Measurements from ENCODE around the gene ARRDC5. TPM values are rescaled to one million over a fixed set of nuclear protein-coding genes. Genes with fewer than 3 reads are reported as not detected.
"Not testable (repeated sequence)": the region's sequence is repeated elsewhere in the genome, so short reads cannot be mapped to it uniquely, and the experiment has no call there.

ARRDC5 gene
- total RNA-seq, 2 donors from 2014 or later, result 0.39 TPM; not detected in 1

DNA sequence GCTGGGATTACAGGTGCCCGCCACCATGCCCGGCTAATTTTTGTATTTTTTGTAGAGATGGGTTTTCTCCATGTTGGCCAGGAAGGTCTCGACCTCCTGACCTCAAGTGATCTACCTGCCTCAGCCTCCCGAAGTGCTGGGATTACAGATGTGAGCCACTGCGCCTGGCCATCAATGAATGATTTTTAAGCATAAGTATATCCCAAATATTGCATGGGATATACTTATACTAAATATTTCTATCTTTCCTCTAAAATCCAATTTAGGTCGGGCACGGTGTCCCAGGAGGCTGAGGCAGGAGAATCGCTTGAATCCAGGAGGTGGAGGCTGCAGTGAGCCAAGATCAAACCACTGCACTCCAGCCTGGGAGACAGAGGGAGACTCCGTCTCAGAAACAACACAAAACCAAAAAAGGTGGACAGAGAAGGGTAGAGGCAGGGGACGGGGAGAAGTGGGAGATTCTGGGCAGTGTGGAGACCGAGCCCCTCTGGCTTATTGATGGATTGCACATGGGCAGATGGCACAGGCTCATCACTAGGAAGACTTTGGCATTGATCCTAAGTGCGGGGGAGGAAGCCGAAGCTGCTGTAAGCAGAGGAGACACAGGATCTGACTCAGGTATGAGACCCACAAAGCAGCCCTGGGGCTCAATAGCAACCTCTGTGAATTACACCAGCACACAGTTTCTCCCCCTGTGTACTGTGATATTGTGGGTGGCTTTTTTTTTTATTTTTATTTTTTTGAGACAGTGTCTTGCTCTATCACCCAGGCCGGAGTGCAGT is 13.5 kb downstream of the ARRDC5 start:
- Mint-ChIP-seq H3K9me3 (no peaks in the 10 kb centered on the region), H3K36me3 (no peaks in the 10 kb centered on the region), H3K27ac (no peak overlapping the region)
- ATAC-seq (no peak), DNase-seq (ENCODE audit: low spot score in 2 of 2) (no peak)

GRCh38 chr19:4887803-4888202 is 14.9 kb downstream of the ARRDC5 start:
- not testable (repeated sequence) for H3K27ac Mint-ChIP-seq; ATAC-seq; H3K9me3 Mint-ChIP-seq; H3K36me3 Mint-ChIP-seq; DNase-seq (ENCODE audit: low spot score in 2 of 2)

- H3K36me3 Mint-ChIP-seq; H3K9me3 Mint-ChIP-seq; ATAC-seq; H3K27ac Mint-ChIP-seq; DNase-seq (ENCODE audit: low spot score in 2 of 2): not testable (repeated sequence)
Measured at GRCh38 chr19:4884993-4885392, 17.7 kb downstream of the ARRDC5 start.

DNA sequence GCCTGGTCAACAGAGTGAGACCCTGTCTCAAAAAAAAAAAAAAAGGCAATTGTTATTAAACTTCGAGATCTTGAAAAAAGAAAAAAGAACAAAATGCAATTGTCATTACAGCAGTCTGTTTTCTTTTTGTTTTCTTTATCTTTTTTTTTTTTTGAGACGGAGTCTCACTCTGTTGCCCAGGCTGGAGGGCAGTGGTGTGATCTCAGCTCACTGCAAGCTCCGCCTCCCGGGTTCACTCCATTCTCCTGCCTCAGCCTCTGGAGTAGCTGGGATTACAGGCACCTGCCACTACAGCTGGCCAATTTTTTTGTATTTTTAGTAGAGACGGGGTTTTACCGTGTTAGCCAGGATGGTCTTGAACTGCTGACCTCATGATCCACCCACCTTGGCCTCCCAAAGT is 19.8 kb downstream of the ARRDC5 start:
- not testable (repeated sequence) for ATAC-seq; H3K27ac Mint-ChIP-seq; H3K9me3 Mint-ChIP-seq; DNase-seq (ENCODE audit: low spot score in 2 of 2); H3K36me3 Mint-ChIP-seq

DNA sequence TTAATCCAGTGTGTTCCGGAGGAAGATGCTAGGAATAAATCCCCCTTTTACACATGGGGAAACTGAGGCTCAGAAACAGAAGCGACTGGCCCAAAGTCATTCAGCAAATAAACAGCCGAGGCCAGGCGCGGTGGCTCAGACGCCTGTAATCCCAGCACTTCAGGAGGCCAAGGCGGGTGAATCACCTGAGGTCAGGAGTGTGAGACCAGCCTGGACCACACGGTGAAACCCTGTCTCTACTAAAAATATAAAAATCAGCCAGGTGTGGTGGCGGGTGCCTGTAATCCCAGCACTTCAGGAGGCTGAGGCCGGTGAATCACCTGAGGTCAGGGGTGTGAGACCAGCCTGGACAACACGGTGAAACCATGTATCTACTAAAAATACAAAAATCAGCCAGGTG is 23.7 kb downstream of the ARRDC5 start:
- H3K9me3 Mint-ChIP-seq, result no peaks in the 10 kb centered on the region
- no peaks in the 10 kb centered on the region for H3K36me3 Mint-ChIP-seq
- DNase-seq (ENCODE audit: low spot score in 2 of 2), result no peak
- peak overlapping the region in 1 of 2 donors; percentile 37 for H3K27ac Mint-ChIP-seq
- peak in 1 of 2 donors; percentile 51 for ATAC-seq

GRCh38 chr19:4878491-4878968 is 24.2 kb downstream of the ARRDC5 start:
- H3K27ac Mint-ChIP-seq, result peak overlapping the region in 1 of 2 donors; percentile 37
- ATAC-seq (peak in 1 of 2 donors; percentile 22), DNase-seq (ENCODE audit: low spot score in 2 of 2) (no peak)
- no peaks in the 10 kb centered on the region for H3K9me3 Mint-ChIP-seq
- no peaks in the 10 kb centered on the region for H3K36me3 Mint-ChIP-seq

DNA sequence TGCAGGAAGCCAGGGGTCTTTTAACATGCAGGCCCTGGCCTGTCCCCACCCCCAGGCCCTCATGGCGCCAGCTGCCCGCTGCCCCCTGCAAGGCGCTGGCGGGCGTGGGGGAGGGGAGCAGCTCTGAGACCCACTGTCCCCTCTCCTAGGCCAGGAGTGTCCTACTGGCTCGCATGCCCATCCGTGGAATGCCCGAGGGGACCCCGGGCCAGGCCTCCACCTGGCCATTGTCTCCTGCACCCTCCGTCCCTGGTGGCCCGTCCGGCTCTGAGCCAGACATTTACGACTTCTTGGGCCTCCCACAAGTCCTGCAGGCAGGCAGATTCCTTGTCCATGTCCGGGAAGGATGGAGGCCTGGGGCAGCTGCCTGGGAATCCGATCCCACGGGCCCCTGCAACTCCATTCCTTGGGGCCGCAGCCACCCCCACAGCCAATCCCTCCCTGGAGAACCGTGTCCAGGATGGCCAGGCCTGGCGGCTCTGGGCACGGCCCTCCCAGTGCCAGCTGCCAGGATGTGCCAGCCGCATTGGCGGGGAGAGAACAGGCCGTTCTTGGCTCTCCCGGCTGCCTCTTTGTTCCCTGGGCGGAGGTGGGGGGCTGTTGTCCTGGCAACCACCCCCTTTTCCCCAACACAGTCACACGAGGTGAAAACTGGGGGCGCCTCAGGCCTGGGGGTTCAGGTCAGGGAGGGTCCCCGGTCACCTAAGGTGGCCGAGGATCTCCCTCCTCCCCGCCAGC is 24.8 kb downstream of the ARRDC5 start:
- ATAC-seq, result no peak
- DNase-seq (ENCODE audit: low spot score in 2 of 2), result no peak
- Mint-ChIP-seq H3K9me3 (no peaks in the 10 kb centered on the region), H3K27ac (peak overlapping the region in 1 of 2 donors; percentile 37), H3K36me3 (no peaks in the 10 kb centered on the region)

DNA sequence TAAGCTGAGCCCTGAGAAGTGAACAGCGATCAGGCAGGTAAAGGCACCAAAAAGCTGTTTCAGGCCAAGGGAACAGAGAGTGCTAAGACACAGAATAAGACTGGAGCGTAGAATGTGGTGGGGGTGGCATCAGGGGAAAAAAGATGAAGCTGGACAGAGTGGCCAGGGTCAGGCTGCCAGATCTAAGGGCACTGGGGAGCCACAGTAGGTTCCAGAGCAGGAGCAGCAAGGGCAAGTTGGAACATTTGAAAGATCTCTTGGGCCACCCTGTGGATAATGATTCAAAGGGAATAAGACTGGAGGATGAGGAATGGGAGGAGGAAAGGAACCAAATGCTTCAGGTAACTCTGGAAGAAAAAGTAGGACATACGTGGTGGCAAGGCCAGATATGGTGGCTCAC is 28.8 kb downstream of the ARRDC5 start:
- DNase-seq (ENCODE audit: low spot score in 2 of 2), result no peak
- no peak overlapping the region for H3K27ac Mint-ChIP-seq

GRCh38 chr19:4871711-4872110 is 31.0 kb downstream of the ARRDC5 start:
- H3K27ac Mint-ChIP-seq, result no peak overlapping the region
- no peak for DNase-seq (ENCODE audit: low spot score in 2 of 2)
- no peaks in the 10 kb centered on the region for H3K9me3 Mint-ChIP-seq
- no peaks in the 10 kb centered on the region for H3K36me3 Mint-ChIP-seq
- no peak for ATAC-seq

More for the DNA sequence above, 28.8 kb downstream of the ARRDC5 start:
- no peaks in the 10 kb centered on the region for H3K9me3 Mint-ChIP-seq
- no peaks in the 10 kb centered on the region for H3K36me3 Mint-ChIP-seq
- no peak for ATAC-seq

DNA sequence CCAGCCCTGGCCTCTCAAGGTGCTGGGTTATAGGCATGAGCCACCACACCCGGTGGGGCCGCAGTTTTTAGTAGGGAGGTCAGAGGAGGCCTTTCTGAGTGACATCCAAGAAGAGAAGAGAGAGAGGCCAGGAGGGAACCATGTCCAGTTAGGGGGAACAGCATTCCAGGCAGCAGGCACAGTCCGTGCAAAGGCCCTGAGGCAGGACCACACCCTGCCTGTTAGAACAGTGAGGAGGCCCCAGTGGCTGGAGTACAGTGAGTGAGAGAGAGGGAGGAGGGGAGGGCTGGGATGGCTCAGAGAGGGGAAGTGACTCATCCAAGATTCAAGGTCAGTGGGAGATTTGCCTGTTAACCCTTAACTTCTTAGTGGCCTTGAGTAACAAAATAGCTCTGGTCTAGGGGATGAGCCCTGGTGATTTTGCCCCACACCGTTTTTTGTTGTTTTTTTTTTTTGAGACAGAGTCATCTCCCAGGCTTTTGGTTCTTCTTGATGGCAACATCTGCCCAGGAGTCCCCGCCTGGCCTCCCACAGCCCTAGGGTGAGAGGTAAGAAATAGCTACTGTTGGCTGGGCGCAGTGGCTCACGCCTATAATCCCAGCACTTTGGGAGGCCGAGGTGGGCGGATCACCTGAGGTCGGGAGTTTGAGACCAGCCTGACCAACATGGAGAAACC is 32.5 kb downstream of the ARRDC5 start:
- peak in 1 of 2 donors; percentile 69 for ATAC-seq
- no peak for DNase-seq (ENCODE audit: low spot score in 2 of 2)

GRCh38 chr19:4868286-4868834 is 34.3 kb downstream of the ARRDC5 start:
- Mint-ChIP-seq H3K9me3 (no peaks in the 10 kb centered on the region), H3K27ac (peak overlapping the region in 1 of 2 donors; percentile 63), H3K36me3 (no peaks in the 10 kb centered on the region)
- DNase-seq (ENCODE audit: low spot score in 2 of 2) (no peak), ATAC-seq (no peak)

More for the DNA sequence above, 32.5 kb downstream of the ARRDC5 start:
- Mint-ChIP-seq H3K27ac (peak overlapping the region in 1 of 2 donors; percentile 49), H3K9me3 (no peaks in the 10 kb centered on the region), H3K36me3 (no peaks in the 10 kb centered on the region)

DNA sequence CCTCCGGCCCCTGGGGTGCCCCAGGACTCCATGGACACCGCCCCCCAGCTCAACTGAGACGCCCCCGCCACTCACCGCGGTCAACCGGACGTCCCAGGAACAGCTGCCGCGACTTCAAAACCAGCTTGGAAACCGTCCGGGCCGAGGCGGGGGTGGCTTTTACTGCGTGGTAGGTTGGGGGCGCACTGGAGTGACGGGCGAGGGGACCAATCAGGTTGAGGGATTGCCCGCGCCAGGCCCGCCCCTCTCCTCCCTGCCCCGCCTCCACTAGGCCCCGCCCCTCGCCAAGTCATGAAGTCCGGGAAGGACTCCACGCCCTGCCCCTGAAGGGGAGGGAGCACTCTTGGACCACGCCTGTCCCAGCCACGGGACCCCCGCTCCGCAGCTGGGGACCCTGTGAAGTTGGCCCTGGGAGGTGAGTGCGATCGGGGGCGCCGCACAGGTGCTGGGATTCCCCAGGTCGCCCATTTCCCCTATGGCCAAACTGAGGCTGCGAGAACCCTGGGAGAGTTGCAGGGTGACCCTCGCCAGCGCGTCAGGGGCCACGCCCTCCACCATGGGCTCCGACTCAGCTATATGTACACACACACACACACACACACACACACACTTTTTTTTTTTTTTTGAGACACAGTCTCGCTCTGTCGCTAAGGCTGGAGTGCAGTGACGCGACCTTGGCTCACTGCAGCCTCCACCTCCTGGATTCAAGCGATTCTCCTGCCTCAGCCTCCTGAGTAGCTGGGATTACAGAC is 35.0 kb downstream of the ARRDC5 start, which contains the start of gene PLIN3:
PLIN3 (minus strand) TSS at position 134 of the 752 bp plus-strand sequence. CDS start 6,273 bp downstream, outside the sequence.
- ATAC-seq, result peak; percentile 90 to 96
- no peaks in the 10 kb centered on the region for H3K9me3 Mint-ChIP-seq
- DNase-seq (ENCODE audit: low spot score in 2 of 2), result peak; percentile 93 to 97

DNA sequence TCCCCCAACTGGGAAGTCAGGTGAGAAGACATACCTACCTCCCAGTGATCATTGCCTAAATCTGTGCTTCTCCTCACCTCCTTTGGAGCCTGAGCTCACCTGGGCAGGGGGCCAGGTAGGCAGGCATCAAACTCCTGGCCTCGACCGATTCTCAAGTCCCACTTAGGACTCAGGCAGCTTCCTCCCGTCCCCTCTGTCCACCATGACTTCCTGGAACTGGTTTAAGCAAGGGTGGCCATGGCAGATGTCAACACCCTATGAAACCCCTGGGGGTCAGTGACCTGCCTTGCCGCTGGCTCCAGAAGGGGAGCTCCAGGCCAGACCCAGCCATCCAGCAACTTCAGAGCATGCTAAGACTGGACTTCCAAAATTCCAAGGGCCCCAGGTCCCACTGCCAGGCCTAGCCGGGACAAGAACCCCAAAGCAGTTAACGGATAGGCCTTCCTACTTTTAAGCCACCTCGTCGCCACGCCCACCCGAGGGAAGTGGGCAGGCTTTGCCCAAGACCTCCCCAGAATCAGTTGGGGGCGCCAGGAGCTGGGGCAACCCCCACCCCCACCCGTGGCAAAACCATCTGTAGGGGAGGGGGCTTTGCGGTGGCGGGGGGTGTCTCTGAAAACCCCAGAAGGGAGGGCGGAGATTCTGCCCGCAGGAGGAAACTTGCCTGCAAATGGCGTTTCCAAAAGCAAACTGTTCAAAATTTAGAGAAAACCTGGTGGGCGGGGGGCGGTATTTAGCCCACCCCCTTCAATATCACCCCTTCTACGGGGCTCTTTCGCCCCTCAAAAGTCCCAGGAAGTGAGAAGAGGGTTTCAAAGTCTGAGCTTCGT is 35.9 kb downstream of the ARRDC5 start:
- H3K27ac Mint-ChIP-seq, result peak overlapping the region in 1 of 2 donors; percentile 72

More for the DNA sequence above, 35.0 kb downstream of the ARRDC5 start, which contains the start of gene PLIN3:
- H3K36me3 Mint-ChIP-seq, result no peaks in the 10 kb centered on the region
- peak within 1 kb of the TSS; percentile 15 to 72 for H3K27ac Mint-ChIP-seq

GRCh38 chr19:4861147-4861546 is 41.5 kb downstream of the ARRDC5 start:
- Mint-ChIP-seq H3K36me3 (no peaks in the 10 kb centered on the region), H3K27ac (no peak overlapping the region), H3K9me3 (no peaks in the 10 kb centered on the region)
- no peak for ATAC-seq
- no peak for DNase-seq (ENCODE audit: low spot score in 2 of 2)

More for the DNA sequence above, 35.9 kb downstream of the ARRDC5 start:
- no peaks in the 10 kb centered on the region for H3K9me3 Mint-ChIP-seq
- H3K36me3 Mint-ChIP-seq, result no peaks in the 10 kb centered on the region
- DNase-seq (ENCODE audit: low spot score in 2 of 2) (peak; percentile 42 to 60), ATAC-seq (no peak)

GRCh38 chr19:4859697-4860096 is 43.0 kb downstream of the ARRDC5 start:
- ATAC-seq (no peak), DNase-seq (ENCODE audit: low spot score in 2 of 2) (no peak)
- Mint-ChIP-seq H3K27ac (no peak overlapping the region), H3K9me3 (no peaks in the 10 kb centered on the region), H3K36me3 (no peaks in the 10 kb centered on the region)
